Memory B cell (primary cell): ENCODE results near the gene FMNL2.
"Not testable (repeated sequence)": the region's sequence is repeated elsewhere in the genome, so short reads cannot be mapped to it uniquely, and the experiment has no call there.

ENCODE experiments used
- ATAC-seq: fragments of 150-1000 bp; cut with Tn5 transposase; 2 replicates; pipeline ENCODE4 v1.10.0; 2021; ENCODE audit warnings: low read depth, mild to moderate bottlenecking, moderate library complexity
- DNase-seq, 2 donors: peaks; one replicate each; pipeline ENCODE4 v3.0.0; 2022; ENCODE audit warnings: low spot score in 2 of 2
- H3K27ac Mint-ChIP-seq: one replicate; pipeline ENCODE4 v1.8.0; 2022; ENCODE audit warnings: mild to moderate bottlenecking, moderate library complexity, mixed read lengths
- H3K27me3 Mint-ChIP-seq: one replicate; pipeline ENCODE4 v1.8.0; 2022; ENCODE audit warnings: mixed read lengths
- H3K36me3 Mint-ChIP-seq: one replicate; pipeline ENCODE4 v1.8.0; 2022; ENCODE audit warnings: mild to moderate bottlenecking, mixed read lengths
- H3K4me1 Mint-ChIP-seq: one replicate; pipeline ENCODE4 v1.8.0; 2022; ENCODE audit warnings: mixed read lengths
- H3K4me3 Mint-ChIP-seq: one replicate; pipeline ENCODE4 v1.8.0; 2022; ENCODE audit warnings: mild to moderate bottlenecking, moderate library complexity, mixed read lengths
- H3K9me3 Mint-ChIP-seq: one replicate; pipeline ENCODE4 v1.8.0; 2022; ENCODE audit warnings: mixed read lengths

FMNL2 gene

DNA sequence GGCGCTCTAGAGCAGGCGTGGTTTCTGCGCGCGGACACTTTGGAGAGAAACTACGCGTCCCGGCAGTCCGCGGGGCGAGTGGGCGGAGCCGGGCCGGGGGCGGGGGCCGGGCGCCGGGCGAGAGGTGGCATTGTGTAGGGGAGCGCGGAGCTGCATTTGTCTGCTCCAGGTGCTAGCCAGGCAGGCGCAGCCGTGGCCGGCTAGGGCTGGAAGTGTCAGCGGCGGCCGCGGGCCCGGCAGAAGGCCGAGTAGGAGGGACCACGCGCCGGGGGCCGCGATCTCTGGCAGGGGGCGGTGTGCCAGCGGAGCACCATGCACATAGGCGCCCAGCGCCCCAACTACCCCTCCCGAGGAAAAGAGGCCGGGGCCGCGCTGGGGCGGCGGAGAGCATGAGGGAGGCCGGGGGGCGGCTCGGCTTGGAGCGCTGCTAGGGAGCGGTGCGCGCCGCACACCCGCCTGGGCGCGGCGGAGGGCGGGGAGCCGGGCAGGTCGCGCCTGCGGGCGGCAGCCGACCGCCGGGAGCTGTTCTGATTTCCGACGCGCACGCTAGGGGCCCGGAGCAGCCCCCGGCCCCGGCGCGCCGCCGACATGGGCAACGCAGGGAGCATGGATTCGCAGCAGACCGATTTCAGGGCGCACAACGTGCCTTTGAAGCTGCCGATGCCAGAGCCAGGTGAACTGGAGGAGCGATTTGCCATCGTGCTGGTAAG lies at the start of gene FMNL2:
Gene FMNL2, plus strand, starts transcription at position 159 of the 710 bp plus-strand sequence.
- ATAC-seq (peak; percentile 81), DNase-seq (peak; percentile 32 to 61)
- Mint-ChIP-seq H3K9me3 (no peaks in the 10 kb centered on the region), H3K27me3 (peaks cover 10% of the 10 kb centered on the region), H3K4me3 (peak within 1 kb of the TSS; percentile 93), H3K4me1 (peaks cover 9% of the 10 kb centered on the region), H3K36me3 (peaks cover 2% of the 10 kb centered on the region), H3K27ac (peak within 1 kb of the TSS; percentile 63)

DNA sequence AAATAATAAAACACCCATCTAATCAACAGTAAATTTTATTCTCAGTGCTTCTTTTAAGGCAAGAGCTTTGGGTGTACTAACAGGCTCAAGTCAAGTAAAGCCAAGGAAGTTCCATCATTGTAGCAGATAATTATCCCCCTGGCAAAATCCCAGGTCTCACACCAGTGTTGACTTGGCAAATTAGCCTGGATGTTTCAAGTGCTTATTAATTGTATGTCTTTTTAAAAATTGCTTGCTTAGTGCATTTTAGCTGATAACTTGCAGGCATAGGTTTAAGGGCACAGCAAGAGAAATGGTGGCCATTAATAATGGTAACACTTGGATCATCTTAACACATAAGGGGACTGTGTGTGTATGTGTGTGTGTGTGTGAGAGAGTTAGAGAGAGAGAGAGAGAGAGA lies 42.0 kb upstream of the FMNL2 start:
- ATAC-seq, result no peak
- Mint-ChIP-seq H3K36me3 (no peaks in the 10 kb centered on the region), H3K4me1 (no peaks in the 10 kb centered on the region), H3K27ac (no peak overlapping the region), H3K9me3 (no peaks in the 10 kb centered on the region), H3K4me3 (no peak overlapping the region), H3K27me3 (peaks cover 4% of the 10 kb centered on the region)
- no peak for DNase-seq

DNA sequence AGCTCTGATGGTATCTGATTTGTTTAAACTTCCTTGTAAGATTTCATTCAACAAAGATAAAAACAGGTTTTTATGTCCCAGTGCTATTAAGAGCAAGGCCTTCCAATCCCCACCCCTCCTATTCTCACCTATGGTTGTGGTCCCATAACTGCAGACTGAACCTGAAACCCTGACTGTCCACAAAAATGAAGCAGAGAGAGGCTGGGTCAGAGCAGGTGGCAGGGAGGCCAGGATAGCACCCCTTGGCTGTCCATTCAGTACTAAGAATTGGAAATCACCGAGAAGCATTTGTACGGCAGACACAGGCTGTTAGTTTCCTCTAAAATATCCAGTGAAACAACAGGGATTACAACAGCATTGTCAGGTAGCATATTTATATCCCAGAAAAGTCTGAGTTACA lies 37.3 kb upstream of the FMNL2 start:
- DNase-seq (no peak), ATAC-seq (no peak)
- H3K4me3 Mint-ChIP-seq, result no peak overlapping the region
- H3K9me3 Mint-ChIP-seq, result peaks cover 1% of the 10 kb centered on the region
- H3K27ac Mint-ChIP-seq, result no peak overlapping the region
- H3K4me1 Mint-ChIP-seq, result no peaks in the 10 kb centered on the region
- H3K27me3 Mint-ChIP-seq, result peaks cover 9% of the 10 kb centered on the region
- no peaks in the 10 kb centered on the region for H3K36me3 Mint-ChIP-seq

DNA sequence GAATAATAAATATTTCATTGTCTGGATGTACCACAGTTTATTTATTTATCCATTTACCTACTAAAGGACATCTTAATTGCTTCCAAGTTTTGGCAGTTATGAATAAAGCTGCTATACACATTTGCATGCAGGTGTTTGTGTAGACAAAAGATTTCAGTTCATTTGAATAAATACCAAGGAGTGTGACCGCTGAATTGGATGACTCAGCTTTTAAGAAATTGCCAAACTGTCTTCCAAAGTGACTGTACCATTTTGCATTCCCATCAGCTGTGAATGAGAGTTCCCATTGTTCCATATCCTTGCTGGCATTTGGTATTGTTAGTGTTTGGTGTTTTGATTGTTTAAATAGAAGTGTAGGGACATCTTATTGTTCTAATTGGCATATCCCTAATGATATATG lies 36.2 kb upstream of the FMNL2 start:
- H3K27me3 Mint-ChIP-seq, result peaks cover 10% of the 10 kb centered on the region
- H3K4me3 Mint-ChIP-seq, result no peak overlapping the region
- H3K4me1 Mint-ChIP-seq, result no peaks in the 10 kb centered on the region
- H3K9me3 Mint-ChIP-seq, result peaks cover 1% of the 10 kb centered on the region
- ATAC-seq (no peak), DNase-seq (no peak)
- no peaks in the 10 kb centered on the region for H3K36me3 Mint-ChIP-seq
- no peak overlapping the region for H3K27ac Mint-ChIP-seq

DNA sequence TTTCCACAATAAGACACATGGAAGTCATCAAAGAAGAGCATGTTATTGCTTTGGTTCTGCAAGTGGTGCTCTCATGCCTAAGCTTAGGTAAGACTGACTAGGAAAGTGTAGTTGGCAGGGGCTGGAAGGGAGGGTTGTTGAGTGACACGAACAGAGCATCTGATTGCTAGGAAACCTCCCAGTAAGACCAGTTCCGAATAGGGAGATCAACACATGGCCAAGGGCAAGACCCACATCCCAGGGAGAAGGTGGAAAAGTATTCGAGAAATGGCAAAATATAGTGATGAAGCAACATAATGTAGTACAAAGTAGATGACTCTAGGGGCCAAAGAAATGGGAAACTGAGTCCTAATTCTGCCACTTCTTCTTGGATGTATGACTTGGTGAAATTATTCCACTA lies 33.8 kb upstream of the FMNL2 start:
- H3K27me3 Mint-ChIP-seq, result peaks cover 12% of the 10 kb centered on the region
- no peaks in the 10 kb centered on the region for H3K4me1 Mint-ChIP-seq
- ATAC-seq (no peak), DNase-seq (no peak)
- H3K9me3 Mint-ChIP-seq, result peaks cover 1% of the 10 kb centered on the region
- no peaks in the 10 kb centered on the region for H3K36me3 Mint-ChIP-seq
- H3K4me3 Mint-ChIP-seq, result no peak overlapping the region
- no peak overlapping the region for H3K27ac Mint-ChIP-seq

DNA sequence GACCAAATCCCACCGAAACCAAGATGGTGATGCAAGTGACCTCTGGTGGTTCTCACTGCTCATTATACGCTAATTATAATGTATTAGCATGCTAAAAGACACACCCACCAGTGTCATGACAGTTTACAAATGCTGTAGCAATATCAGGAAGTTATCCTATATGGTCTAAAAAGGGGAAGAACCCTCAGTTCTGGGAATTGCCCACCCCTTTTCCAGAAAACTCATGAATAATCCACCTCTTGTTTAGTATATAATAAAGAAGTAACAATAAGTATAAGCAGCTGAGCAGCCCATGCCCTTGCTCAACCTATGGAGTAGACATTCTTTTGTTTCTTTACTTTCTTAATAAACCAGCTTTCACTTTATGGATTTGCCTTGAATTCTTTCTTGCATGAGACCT lies 31.0 kb upstream of the FMNL2 start:
- no peak overlapping the region for H3K4me3 Mint-ChIP-seq
- H3K27me3 Mint-ChIP-seq, result peaks cover 12% of the 10 kb centered on the region
- peaks cover 1% of the 10 kb centered on the region for H3K9me3 Mint-ChIP-seq
- ATAC-seq, result no peak
- H3K4me1 Mint-ChIP-seq, result no peaks in the 10 kb centered on the region
- H3K27ac Mint-ChIP-seq, result no peak overlapping the region
- no peaks in the 10 kb centered on the region for H3K36me3 Mint-ChIP-seq
- DNase-seq, result no peak

DNA sequence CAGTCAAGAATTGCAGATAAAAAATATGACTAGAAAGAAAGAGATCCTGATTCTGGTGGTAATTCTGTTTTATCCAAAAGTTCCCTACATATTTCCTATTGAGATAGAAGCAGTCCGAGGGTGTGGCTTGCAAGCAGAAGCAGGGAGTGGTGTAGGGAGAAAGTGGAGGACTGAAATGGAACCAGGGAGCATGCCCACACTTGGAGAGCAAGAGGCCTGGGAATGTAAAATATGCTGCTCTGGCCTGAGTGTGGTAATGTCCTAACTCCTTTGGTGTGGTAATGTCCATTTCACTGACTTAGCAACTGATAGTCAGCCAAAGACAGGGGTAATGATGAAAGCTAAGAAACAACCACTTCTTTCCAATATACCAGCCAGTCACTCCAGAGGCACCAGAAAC lies 30.1 kb upstream of the FMNL2 start:
- H3K4me3 Mint-ChIP-seq, result no peak overlapping the region
- peaks cover 1% of the 10 kb centered on the region for H3K9me3 Mint-ChIP-seq
- ATAC-seq, result no peak
- peaks cover 12% of the 10 kb centered on the region for H3K27me3 Mint-ChIP-seq
- no peak overlapping the region for H3K27ac Mint-ChIP-seq
- H3K36me3 Mint-ChIP-seq, result no peaks in the 10 kb centered on the region
- no peak for DNase-seq
- no peaks in the 10 kb centered on the region for H3K4me1 Mint-ChIP-seq

DNA sequence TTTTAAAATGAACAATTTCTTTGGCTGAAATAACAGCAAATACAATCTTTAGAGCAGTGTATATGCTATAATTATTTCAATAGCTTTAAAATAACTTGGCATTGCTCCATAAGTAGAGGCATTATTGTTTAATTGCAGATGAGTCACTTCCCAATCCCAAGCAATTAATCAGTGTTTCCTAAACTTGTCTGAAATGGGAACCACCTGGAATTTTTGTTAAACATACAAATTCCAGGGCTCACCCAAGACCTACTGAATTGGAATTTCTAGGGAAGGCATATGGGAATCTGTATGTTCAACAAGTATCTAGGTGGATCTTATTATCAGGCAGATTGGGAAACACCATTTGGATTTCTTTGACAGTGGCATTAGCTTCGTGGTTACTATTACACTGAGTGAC lies 27.1 kb upstream of the FMNL2 start:
- Mint-ChIP-seq H3K4me3 (no peak overlapping the region), H3K36me3 (no peaks in the 10 kb centered on the region), H3K4me1 (no peaks in the 10 kb centered on the region), H3K27me3 (peaks cover 6% of the 10 kb centered on the region), H3K9me3 (no peaks in the 10 kb centered on the region), H3K27ac (no peak overlapping the region)
- DNase-seq (no peak), ATAC-seq (no peak)

DNA sequence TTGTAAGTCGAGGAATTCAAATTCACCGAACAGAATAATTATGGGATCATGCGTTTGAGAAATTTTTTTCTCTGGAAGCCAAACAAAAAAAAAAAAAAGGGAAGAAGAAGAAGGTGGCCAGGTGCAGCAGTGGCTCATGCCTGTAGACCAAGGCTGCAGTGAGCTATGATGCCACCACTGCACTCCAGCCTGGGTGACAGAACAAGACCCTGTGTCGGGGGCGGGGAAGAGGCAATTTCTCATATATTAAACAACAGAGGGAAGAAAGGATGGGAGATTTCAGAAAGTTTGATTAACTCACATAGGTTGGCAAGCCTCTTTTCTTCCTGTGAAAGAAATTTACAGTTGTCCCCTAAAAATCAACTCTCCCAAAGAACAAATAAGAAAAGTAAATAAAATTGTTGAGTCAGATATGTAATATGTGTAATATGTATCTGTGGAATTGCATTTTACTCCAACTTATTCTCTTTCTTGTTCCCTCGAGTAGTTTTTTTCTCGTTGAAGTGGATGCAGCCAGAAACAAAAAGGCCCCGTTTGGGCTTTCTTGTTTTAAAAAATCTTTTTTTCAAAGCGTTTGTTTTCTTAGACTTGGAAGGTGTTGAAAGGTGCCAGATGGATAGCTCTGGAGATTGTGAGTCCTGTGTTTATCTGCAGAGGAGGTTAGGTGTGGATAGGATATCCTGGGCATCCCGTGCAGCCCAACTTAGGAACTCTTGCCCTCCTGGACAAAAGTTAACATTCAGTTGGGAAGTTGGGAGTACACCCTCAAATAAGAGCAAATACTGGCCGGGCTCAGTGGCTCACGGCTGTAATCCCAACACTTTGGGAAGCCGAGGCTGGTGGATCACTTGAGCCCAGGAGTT lies 25.4 kb upstream of the FMNL2 start:
- peaks cover 1% of the 10 kb centered on the region for H3K27me3 Mint-ChIP-seq
- no peaks in the 10 kb centered on the region for H3K9me3 Mint-ChIP-seq
- H3K4me3 Mint-ChIP-seq, result no peak overlapping the region
- no peak for ATAC-seq
- DNase-seq, result no peak
- H3K27ac Mint-ChIP-seq, result no peak overlapping the region
- H3K36me3 Mint-ChIP-seq, result no peaks in the 10 kb centered on the region
- no peaks in the 10 kb centered on the region for H3K4me1 Mint-ChIP-seq

DNA sequence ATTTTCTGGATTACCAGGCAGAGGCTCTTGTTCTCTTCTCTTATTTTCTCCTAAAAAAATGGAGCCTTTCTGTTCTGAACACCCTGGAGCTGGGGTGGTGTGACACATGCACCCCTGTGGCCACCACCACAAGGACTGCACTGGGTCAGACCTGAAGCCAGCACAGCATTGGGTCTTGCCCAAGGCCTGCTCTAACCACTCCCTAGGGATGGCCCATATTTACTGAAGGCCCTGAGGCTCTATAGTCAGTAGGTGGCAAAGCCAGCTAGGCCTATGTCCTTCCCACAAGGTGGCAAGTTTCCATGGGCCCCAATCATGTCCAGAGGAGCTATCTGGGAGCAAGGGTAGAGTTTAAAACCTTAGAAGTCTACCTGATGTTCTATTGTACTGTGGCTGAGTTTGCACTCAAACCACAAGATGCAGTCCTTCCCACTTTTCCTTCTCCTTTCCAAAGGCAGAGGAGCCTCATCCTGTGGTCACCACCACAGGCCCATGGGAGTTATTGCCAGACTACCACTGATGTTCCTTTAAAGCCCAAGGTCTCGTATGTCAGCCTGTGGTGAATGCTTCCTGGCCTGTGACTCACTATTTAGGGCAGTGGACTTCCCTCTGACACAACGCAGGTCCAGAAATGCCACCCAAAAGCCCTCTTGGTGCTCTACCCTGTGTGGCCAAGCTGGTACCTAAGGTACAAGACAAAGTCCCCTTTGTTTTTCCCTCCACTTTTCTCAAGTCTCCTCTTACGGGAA lies 15.0 kb upstream of the FMNL2 start:
- H3K36me3 Mint-ChIP-seq, result no peaks in the 10 kb centered on the region
- H3K9me3 Mint-ChIP-seq, result peaks cover 1% of the 10 kb centered on the region
- DNase-seq (no peak), ATAC-seq (no peak)
- H3K4me1 Mint-ChIP-seq, result no peaks in the 10 kb centered on the region
- no peak overlapping the region for H3K4me3 Mint-ChIP-seq
- no peak overlapping the region for H3K27ac Mint-ChIP-seq
- H3K27me3 Mint-ChIP-seq, result peaks cover 2% of the 10 kb centered on the region

DNA sequence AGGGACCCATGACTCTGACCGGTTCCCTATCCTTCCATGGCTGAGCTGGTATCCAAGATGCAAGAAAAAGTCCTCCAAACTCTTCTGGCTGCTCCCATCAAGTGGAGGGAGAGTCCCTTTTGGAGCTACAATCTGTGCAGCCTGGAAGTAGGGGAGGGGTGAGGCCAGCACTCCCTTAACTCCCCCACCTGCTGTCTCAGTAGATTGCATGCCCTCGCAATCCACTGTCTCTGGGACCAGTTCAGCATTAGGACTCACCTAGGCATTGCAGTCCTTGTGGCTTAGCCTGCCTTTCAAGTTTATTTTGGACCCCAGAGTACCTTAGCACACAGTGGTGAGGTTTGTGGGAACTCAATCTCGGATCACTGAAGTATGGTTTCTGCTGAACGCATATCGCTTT lies 14.2 kb upstream of the FMNL2 start:
- Mint-ChIP-seq H3K27ac (no peak overlapping the region), H3K4me1 (no peaks in the 10 kb centered on the region), H3K9me3 (peaks cover 1% of the 10 kb centered on the region), H3K4me3 (no peak overlapping the region), H3K36me3 (no peaks in the 10 kb centered on the region), H3K27me3 (peaks cover 2% of the 10 kb centered on the region)
- no peak for DNase-seq
- no peak for ATAC-seq

DNA sequence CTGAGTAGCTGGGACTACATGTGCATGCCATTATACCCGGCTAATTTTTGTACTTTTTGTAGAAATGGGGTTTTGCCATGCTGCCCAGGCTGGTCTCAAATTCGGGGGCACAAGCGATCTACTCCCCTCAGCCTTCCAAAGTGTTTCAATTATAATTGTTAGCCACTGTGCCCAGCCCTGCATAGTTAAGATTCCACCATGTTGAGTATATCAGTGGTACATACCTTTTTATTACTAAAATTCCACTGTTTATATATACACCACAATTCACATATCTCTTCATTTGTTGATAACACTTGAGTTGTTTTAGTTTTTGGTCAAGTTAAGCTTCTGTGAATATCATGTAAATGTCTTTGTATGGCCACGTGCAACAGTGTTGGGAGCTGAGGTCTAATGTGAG lies 12.8 kb upstream of the FMNL2 start:
- Mint-ChIP-seq H3K4me3 (no peak overlapping the region), H3K27ac (no peak overlapping the region), H3K27me3 (peaks cover 2% of the 10 kb centered on the region), H3K36me3 (no peaks in the 10 kb centered on the region), H3K9me3 (peaks cover 1% of the 10 kb centered on the region), H3K4me1 (no peaks in the 10 kb centered on the region)
- no peak for DNase-seq
- ATAC-seq, result no peak

DNA sequence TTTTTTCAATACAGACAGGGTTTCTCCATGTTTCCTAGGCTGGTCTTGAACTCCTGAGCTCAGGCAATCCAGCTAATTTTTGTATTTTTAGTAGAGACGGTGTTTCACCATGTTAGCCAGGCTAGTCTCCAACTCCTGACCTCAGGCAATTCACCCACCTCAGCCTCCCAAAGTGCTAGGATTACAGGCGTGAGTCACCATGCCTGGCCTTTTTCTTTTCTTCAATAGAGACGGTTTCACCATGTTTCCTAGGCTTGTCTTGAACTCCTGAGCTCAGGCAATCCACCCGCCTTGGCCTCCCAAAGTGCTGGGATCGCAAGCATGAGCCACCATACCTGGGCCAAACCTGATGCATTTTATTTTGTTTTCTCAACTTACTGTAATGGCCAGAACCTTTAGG lies 9.8 kb upstream of the FMNL2 start:
- not testable (repeated sequence) for H3K4me1 Mint-ChIP-seq, DNase-seq, H3K4me3 Mint-ChIP-seq, H3K27ac Mint-ChIP-seq, H3K9me3 Mint-ChIP-seq, H3K36me3 Mint-ChIP-seq, H3K27me3 Mint-ChIP-seq, ATAC-seq

DNA sequence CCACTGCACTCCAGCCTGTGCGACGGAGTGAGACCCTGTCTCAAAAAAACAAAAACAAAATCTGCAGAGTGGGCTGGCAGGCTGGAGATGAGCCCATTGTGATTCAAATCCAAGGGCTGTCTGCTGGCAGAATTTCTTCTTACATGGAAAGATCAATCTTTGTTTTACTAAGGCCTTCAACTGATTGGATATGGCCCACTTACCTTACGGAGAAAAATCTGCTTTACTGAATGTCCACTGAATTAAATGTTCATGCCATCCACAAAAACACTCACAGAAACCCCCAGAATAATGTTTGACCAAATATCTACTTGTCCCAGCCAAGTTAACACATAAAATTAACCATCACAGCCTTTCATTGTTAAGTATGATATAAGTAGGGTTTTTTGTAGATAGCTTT lies 8.3 kb upstream of the FMNL2 start:
- H3K36me3 Mint-ChIP-seq, result no peaks in the 10 kb centered on the region
- H3K9me3 Mint-ChIP-seq, result no peaks in the 10 kb centered on the region
- H3K27ac Mint-ChIP-seq, result no peak overlapping the region
- H3K4me1 Mint-ChIP-seq, result no peaks in the 10 kb centered on the region
- ATAC-seq (no peak), DNase-seq (no peak)
- H3K27me3 Mint-ChIP-seq, result no peaks in the 10 kb centered on the region
- H3K4me3 Mint-ChIP-seq, result no peak overlapping the region
